Measurements from ENCODE around the gene RRAS.

RRAS gene

GRCh38 chr19:49594993-49595818 is 44.7 kb downstream of the RRAS start:
- DNase-seq (ENCODE audit: low read depth): no peak

- DNase-seq (ENCODE audit: low read depth): no peak
Measured at GRCh38 chr19:49594157-49594992, 45.6 kb downstream of the RRAS start.

- peak; percentile 81 for DNase-seq (ENCODE audit: low read depth)
Measured at GRCh38 chr19:49593233-49594113, 46.5 kb downstream of the RRAS start.

- no peak for DNase-seq (ENCODE audit: low read depth)
Measured at GRCh38 chr19:49592486-49593232, 47.3 kb downstream of the RRAS start.

- no peak for DNase-seq (ENCODE audit: low read depth)
Measured at GRCh38 chr19:49591731-49592485, 48.0 kb downstream of the RRAS start.

- no peak for DNase-seq (ENCODE audit: low read depth)
Measured at GRCh38 chr19:49590971-49591730, 48.8 kb downstream of the RRAS start, which contains the start of gene PRR12. PRR12 (plus strand) TSS chr19:49591182; CDS start chr19:49591655, 473 bp downstream.

GRCh38 chr19:49590071-49590970 is 49.6 kb downstream of the RRAS start:
- DNase-seq (ENCODE audit: low read depth): peak; percentile 95

GRCh38 chr19:49589502-49589905 is 50.4 kb downstream of the RRAS start:
- DNase-seq (ENCODE audit: low read depth): no peak

GRCh38 chr19:49588365-49589122 is 51.4 kb downstream of the RRAS start:
- no peak for DNase-seq (ENCODE audit: low read depth)

- no peak for DNase-seq (ENCODE audit: low read depth)
Measured at GRCh38 chr19:49587227-49587626, 52.7 kb downstream of the RRAS start.
